Measurements from ENCODE around the gene DDX3X. TPM values are rescaled to one million over a fixed set of nuclear protein-coding genes. Genes with fewer than 3 reads are reported as not detected.

Gene DDX3X
- polyA plus RNA-seq, 1 of the 3 experiments (the other 2 are of a cell fraction), result 30.9 TPM

GRCh38 chrX:41344053-41344452 is 10.1 kb downstream of the DDX3X start (continued):
- TF ChIP-seq REST (IDR thresholded peaks at IDR 0.05; ENCODE audit: low read depth, low read length), result no peak

DNA sequence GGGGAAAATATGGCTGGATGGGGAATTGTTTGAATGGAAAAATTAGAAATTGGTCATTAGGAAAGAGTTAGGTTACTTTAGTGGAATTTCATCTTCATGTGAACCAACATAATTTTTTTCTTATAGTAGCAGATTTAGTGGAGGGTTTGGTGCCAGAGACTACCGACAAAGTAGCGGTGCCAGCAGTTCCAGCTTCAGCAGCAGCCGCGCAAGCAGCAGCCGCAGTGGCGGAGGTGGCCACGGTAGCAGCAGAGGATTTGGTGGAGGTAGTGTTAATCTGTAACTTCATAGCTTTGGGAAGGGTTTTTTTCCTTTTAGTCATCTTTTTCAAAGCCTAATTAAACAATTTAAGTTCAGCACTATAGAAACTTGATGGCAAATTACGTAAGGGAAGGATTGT is 13.2 kb downstream of the DDX3X start:
- ChIA-PET CTCF (no interaction called here), POLR2A (no interaction called here)
- TF ChIP-seq RCOR1 (IDR thresholded peaks at IDR 0.05; ENCODE audit: low read length), result no peak
- no peak for TF ChIP-seq GATA2 (CRISPR knock-in tag; IDR thresholded peaks at IDR 0.05)
- TF ChIP-seq MEF2A (IDR thresholded peaks at IDR 0.05; ENCODE audit: borderline replicate concordance, low read depth), result no peak
- TF ChIP-seq CTCF (IDR thresholded peaks at IDR 0.05), result no peak
- Histone ChIP-seq H3K79me2 (ENCODE audit: insufficient read depth) (peaks cover 51% of the 10 kb centered on the region), H3K9me3 (no peaks in the 10 kb centered on the region), H3K9me2 (no peaks in the 10 kb centered on the region), H3K4me1 (ENCODE audit: control insufficient read depth in 1 of 2, insufficient read depth in 2 of 2, low read depth in 1 of 2, low read length in 1 of 2) (peaks cover 0 to 9% of the 10 kb centered on the region in 2 experiments; a peak in 1 of 4 replicates), H4K20me1 (ENCODE audit: insufficient read depth) (peaks cover 95% of the 10 kb centered on the region), H3K27ac (ENCODE audit: low read depth in 2 of 2, low read length in 1 of 2) (peak overlapping the region in 1 of 2 experiments; percentile 2; a peak in 1 of 4 replicates), H2AFZ (ENCODE audit: low read depth) (no peak overlapping the region), H3K4me2 (no peak overlapping the region), H3K27me3 (ENCODE audit: insufficient read depth) (no peaks in the 10 kb centered on the region), H3K36me3 (replicated peaks in 1 of 2; ENCODE audit: control insufficient read depth in 1 of 2, insufficient read depth in 2 of 2, low read length in 1 of 2) (peaks cover 85 to 90% of the 10 kb centered on the region in 2 experiments), H3F3A (replicated peaks; ENCODE audit: insufficient read depth) (peaks cover 82% of the 10 kb centered on the region), H3K4me3 (ENCODE audit: low read depth in 2 of 2, low read length in 1 of 2) (no peak overlapping the region), H3K9ac (no peak overlapping the region)
- DNase-seq, result no peak
- 97% methylated on average over 8 of the region's 8 CpGs for WGBS (ENCODE audit: low lambda C conversion rate)

DNA sequence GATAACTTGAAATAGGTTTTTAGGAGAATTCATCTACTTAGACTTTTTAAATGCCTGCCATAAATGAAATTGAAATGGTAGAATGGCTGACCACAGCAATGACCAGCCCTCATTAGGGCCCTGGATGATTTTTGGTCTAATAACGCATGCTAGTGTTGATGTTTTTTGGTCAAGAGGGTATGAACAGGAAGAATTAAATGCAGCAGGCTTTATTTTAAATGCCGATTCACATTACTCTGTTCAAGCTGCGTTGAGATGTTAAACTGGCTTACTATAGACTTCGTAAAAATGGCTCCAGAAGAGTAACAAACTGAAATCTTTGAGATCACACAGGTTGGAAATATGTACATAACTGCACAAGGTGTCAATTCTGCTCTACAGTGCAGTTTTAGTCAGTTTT is 14.6 kb downstream of the DDX3X start:
- CTCF ChIA-PET, result no interaction called here
- Histone ChIP-seq H3K27me3 (ENCODE audit: insufficient read depth) (no peaks in the 10 kb centered on the region), H3K4me3 (ENCODE audit: low read depth in 2 of 2, low read length in 1 of 2) (no peak overlapping the region), H3K27ac (ENCODE audit: low read depth in 2 of 2, low read length in 1 of 2) (peak overlapping the region in 1 of 2 experiments; percentile 7; a peak in 1 of 4 replicates), H3K79me2 (ENCODE audit: insufficient read depth) (peaks cover 38% of the 10 kb centered on the region), H3K9me3 (no peaks in the 10 kb centered on the region), H3K4me2 (no peak overlapping the region), H3K9me2 (no peaks in the 10 kb centered on the region), H4K20me1 (ENCODE audit: insufficient read depth) (peaks cover 81% of the 10 kb centered on the region), H3F3A (replicated peaks; ENCODE audit: insufficient read depth) (peaks cover 82% of the 10 kb centered on the region), H2AFZ (ENCODE audit: low read depth) (no peak overlapping the region), H3K36me3 (replicated peaks in 1 of 2; ENCODE audit: control insufficient read depth in 1 of 2, insufficient read depth in 2 of 2, low read length in 1 of 2) (peaks cover 71 to 77% of the 10 kb centered on the region in 2 experiments), H3K4me1 (ENCODE audit: control insufficient read depth in 1 of 2, insufficient read depth in 2 of 2, low read depth in 1 of 2, low read length in 1 of 2) (peaks cover 2 to 9% of the 10 kb centered on the region in 2 experiments; a peak in 1 of 4 replicates), H3K9ac (no peak overlapping the region)
- DNase-seq, result no peak
- POLR2A ChIA-PET, result no interaction called here
- 95% methylated on average over 4 of the region's 4 CpGs for WGBS (ENCODE audit: low lambda C conversion rate)
- TF ChIP-seq TAF1 (IDR thresholded peaks at IDR 0.05; ENCODE audit: borderline replicate concordance, low read depth, low read length) (no peak), EZH2phosphoT487 (IDR thresholded peaks at IDR 0.05; ENCODE audit: borderline replicate concordance, low read depth) (no peak), RFX5 (IDR thresholded peaks at IDR 0.05; ENCODE audit: low read length) (no peak), POLR2AphosphoS5 (IDR thresholded peaks at IDR 0.05; ENCODE audit: low read depth, low read length) (no peak), JUND (IDR thresholded peaks at IDR 0.05) (no peak), FOXJ3 (CRISPR knock-in tag; IDR thresholded peaks at IDR 0.05) (no peak), MXI1 (IDR thresholded peaks at IDR 0.05; ENCODE audit: low read depth, low read length) (no peak), FOXM1 (IDR thresholded peaks at IDR 0.05; ENCODE audit: low read depth) (no peak), RAD21 (IDR thresholded peaks at IDR 0.05; ENCODE audit: low read length) (no peak), TEAD4 (IDR thresholded peaks at IDR 0.05; ENCODE audit: borderline replicate concordance, insufficient read depth) (no peak)
- TF ChIP-seq, protein P1, sequence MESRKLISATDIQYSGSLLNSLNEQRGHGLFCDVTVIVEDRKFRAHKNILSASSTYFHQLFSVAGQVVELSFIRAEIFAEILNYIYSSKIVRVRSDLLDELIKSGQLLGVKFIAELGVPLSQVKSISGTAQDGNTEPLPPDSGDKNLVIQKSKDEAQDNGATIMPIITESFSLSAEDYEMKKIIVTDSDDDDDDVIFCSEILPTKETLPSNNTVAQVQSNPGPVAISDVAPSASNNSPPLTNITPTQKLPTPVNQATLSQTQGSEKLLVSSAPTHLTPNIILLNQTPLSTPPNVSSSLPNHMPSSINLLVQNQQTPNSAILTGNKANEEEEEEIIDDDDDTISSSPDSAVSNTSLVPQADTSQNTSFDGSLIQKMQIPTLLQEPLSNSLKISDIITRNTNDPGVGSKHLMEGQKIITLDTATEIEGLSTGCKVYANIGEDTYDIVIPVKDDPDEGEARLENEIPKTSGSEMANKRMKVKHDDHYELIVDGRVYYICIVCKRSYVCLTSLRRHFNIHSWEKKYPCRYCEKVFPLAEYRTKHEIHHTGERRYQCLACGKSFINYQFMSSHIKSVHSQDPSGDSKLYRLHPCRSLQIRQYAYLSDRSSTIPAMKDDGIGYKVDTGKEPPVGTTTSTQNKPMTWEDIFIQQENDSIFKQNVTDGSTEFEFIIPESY (IDR thresholded peaks at IDR 0.05; ENCODE audit: borderline replicate concordance, low read depth), result no peak
- TF ChIP-seq, protein P2, sequence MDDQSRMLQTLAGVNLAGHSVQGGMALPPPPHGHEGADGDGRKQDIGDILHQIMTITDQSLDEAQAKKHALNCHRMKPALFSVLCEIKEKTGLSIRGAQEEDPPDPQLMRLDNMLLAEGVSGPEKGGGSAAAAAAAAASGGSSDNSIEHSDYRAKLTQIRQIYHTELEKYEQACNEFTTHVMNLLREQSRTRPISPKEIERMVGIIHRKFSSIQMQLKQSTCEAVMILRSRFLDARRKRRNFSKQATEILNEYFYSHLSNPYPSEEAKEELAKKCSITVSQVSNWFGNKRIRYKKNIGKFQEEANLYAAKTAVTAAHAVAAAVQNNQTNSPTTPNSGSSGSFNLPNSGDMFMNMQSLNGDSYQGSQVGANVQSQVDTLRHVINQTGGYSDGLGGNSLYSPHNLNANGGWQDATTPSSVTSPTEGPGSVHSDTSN (IDR thresholded peaks at IDR 0.05), result no peak
